GM18873 (cell line): ENCODE results near the gene ITPKA.

Experiments
- ATAC-seq: cut with Tn5 transposase; IDR thresholded peaks from one replicate; pipeline ENCODE4 v1.9.1; 2021; ENCODE audit warnings: mild to moderate bottlenecking, moderate library complexity, moderate number of reproducible peaks; ENCODE audit not compliant: unreplicated experiment, low FRiP score

Gene ITPKA

GRCh38 chr15:41489641-41490040 is 4.0 kb upstream of the ITPKA start:
- no peak for ATAC-seq

GRCh38 chr15:41490355-41490754 is 3.3 kb upstream of the ITPKA start:
- ATAC-seq = no peak

- no peak for ATAC-seq
Observed at GRCh38 chr15:41491889-41492288, 1.8 kb upstream of the ITPKA start.

- no peak for ATAC-seq
Observed at GRCh38 chr15:41492597-41493204, 973 bp upstream of the ITPKA start.

GRCh38 chr15:41493902-41494189 is 172 bp downstream of the ITPKA start:
- ATAC-seq = no peak

- no peak for ATAC-seq
Observed at GRCh38 chr15:41494190-41494921, 682 bp downstream of the ITPKA start.

- no peak for ATAC-seq
Observed at GRCh38 chr15:41494922-41495735, 1.5 kb downstream of the ITPKA start.

GRCh38 chr15:41495736-41496599 is 2.3 kb downstream of the ITPKA start:
- no peak for ATAC-seq

GRCh38 chr15:41498657-41499056 is 5.0 kb downstream of the ITPKA start:
- no peak for ATAC-seq

- ATAC-seq = no peak
Observed at GRCh38 chr15:41499109-41499851, 5.6 kb downstream of the ITPKA start.

- no peak for ATAC-seq
Observed at GRCh38 chr15:41501191-41501917, 7.7 kb downstream of the ITPKA start.

- ATAC-seq = no peak
Observed at GRCh38 chr15:41501931-41502794, 8.5 kb downstream of the ITPKA start.

GRCh38 chr15:41502795-41503668 is 9.4 kb downstream of the ITPKA start:
- no peak for ATAC-seq

GRCh38 chr15:41503669-41504010 is 10.0 kb downstream of the ITPKA start:
- ATAC-seq = no peak

- no peak for ATAC-seq
Observed at GRCh38 chr15:41504751-41505492, 11.2 kb downstream of the ITPKA start.

- no peak for ATAC-seq
Observed at GRCh38 chr15:41505776-41506175, 12.1 kb downstream of the ITPKA start.

GRCh38 chr15:41506796-41507341 is 13.2 kb downstream of the ITPKA start:
- ATAC-seq = no peak
